Measurements from ENCODE around the gene TTLL9.

TTLL9 gene

DNA sequence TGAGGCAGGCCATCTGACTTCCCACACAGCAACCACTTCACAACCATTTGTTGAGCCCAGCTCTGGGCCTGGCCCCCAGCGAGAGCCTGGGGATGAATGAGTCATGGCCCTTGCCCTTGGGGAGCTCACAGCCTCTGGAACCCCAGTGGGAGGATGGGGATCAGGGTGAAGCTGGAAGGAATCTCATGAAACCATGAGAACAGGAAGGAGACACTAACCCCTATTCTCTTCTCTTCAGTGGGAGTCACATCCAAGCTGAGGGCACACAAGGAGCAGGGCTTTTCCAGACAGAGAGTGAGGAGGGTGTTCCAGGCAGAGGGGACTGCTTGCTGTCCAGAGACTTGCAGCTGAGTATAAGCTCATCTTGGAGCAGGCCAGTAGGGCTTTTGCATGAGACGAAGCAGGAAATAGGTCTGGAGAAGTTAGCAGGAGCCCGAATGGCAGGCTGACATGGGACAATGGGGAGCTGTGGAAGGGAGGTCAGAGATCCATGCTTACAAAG is 32.5 kb upstream of the TTLL9 start:
- DNase-seq (ENCODE audit: low read depth, low spot score): no peak
- Histone ChIP-seq H3K36me3 (ENCODE audit: insufficient read depth, insufficient read length, low read length) (no peaks in the 10 kb centered on the region), H3K4me1 (ENCODE audit: insufficient read depth, insufficient read length) (peaks cover 38% of the 10 kb centered on the region), H3K4me3 (ENCODE audit: insufficient read length, low read depth) (no peak overlapping the region), H3K9me3 (ENCODE audit: insufficient read depth, low read length) (no peaks in the 10 kb centered on the region), H3K9ac (ENCODE audit: insufficient read length, low read depth) (no peak overlapping the region), H3K27me3 (ENCODE audit: insufficient read depth, insufficient read length) (no peaks in the 10 kb centered on the region)
- TF ChIP-seq YY1 (IDR thresholded peaks at IDR 0.05; ENCODE audit: insufficient read depth, insufficient read length) (no peak), ZNF274 (IDR thresholded peaks at IDR 0.05; ENCODE audit: low read depth, low read length) (no peak), SUZ12 (IDR thresholded peaks at IDR 0.05; ENCODE audit: extremely low read depth, insufficient read depth, insufficient read length) (no peak)

DNA sequence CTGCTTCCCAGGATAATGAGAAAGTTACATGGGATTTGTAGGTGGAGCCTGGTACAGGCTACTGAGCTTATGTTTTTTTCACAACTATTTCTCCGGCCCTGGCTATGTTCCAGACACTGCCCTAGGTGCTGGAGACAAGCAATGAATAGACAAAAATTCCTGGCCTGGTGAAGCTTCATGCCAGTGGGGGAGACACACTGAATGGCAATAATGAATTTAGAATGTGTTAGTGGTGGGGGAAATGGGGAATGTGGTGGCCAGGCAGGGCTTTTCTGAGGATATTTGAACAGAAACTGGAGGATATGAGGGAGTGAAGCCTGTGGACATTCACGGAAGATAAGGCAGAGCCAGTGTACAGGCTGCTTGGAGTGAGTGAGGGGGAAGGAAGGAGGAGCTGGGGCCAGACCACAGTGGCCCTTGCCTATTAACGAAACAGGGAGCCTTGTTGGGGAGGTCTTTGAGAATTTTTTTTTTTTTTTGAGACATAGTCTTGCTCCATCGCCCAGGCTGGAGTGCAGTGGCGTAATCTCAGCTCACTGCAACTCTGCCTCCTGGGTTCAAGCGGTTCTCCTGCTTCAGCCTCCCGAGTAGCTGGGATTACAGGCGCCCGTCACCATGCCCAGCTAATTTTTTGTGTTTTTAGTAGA is 31.7 kb upstream of the TTLL9 start:
- no peaks in the 10 kb centered on the region for H3K9me3 ChIP-seq (ENCODE audit: insufficient read depth, low read length)
- H3K36me3 ChIP-seq (ENCODE audit: insufficient read depth, insufficient read length, low read length): no peaks in the 10 kb centered on the region
- TF ChIP-seq ZNF274 (IDR thresholded peaks at IDR 0.05; ENCODE audit: low read depth, low read length) (no peak), YY1 (IDR thresholded peaks at IDR 0.05; ENCODE audit: insufficient read depth, insufficient read length) (no peak), SUZ12 (IDR thresholded peaks at IDR 0.05; ENCODE audit: extremely low read depth, insufficient read depth, insufficient read length) (no peak)
- H3K27me3 ChIP-seq (ENCODE audit: insufficient read depth, insufficient read length): no peaks in the 10 kb centered on the region
- no peak for DNase-seq (ENCODE audit: low read depth, low spot score)
- H3K4me1 ChIP-seq (ENCODE audit: insufficient read depth, insufficient read length): peaks cover 41% of the 10 kb centered on the region
- H3K9ac ChIP-seq (ENCODE audit: insufficient read length, low read depth): no peak overlapping the region
- H3K4me3 ChIP-seq (ENCODE audit: insufficient read length, low read depth): no peak overlapping the region

DNA sequence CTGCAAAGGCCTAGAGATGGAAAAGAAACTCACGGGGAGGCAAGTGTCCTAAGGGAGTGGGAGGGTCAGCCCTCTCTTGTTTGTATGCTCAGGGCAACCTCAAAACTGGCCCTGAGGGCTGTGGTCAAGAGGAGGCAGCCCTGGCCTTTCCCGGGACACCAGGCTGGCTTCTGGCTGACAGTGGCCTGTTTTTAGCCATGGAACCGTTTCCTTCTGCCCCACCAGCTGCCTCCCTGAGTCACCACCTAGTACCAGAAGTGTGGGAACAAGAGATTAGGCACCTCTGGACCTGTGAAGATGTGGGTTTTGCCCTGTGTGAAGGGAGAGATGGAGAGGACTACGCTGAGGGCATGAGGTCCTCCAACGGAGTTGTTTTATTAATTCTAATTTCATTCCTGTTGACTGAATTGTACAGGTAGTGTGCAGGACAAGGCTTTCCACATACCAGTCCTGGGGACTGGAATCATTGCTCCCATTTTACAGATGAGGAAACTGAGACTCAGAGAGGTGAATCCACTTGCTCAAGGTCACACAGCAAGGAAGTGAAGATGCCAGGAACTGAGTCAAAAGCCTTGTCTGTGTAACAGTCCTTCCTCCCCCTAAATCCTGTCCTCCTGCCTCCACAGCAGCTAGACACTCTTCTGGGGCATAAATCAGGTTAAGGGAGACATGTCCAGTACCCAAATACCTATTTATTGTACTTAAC is 30.5 kb upstream of the TTLL9 start:
- TF ChIP-seq YY1 (IDR thresholded peaks at IDR 0.05; ENCODE audit: insufficient read depth, insufficient read length) (no peak), SUZ12 (IDR thresholded peaks at IDR 0.05; ENCODE audit: extremely low read depth, insufficient read depth, insufficient read length) (no peak), ZNF274 (IDR thresholded peaks at IDR 0.05; ENCODE audit: low read depth, low read length) (no peak)
- H3K4me3 ChIP-seq (ENCODE audit: insufficient read length, low read depth): no peak overlapping the region
- DNase-seq (ENCODE audit: low read depth, low spot score): no peak
- H3K9ac ChIP-seq (ENCODE audit: insufficient read length, low read depth): no peak overlapping the region
- no peaks in the 10 kb centered on the region for H3K36me3 ChIP-seq (ENCODE audit: insufficient read depth, insufficient read length, low read length)
- no peaks in the 10 kb centered on the region for H3K9me3 ChIP-seq (ENCODE audit: insufficient read depth, low read length)
- H3K27me3 ChIP-seq (ENCODE audit: insufficient read depth, insufficient read length): no peaks in the 10 kb centered on the region
- peaks cover 40% of the 10 kb centered on the region for H3K4me1 ChIP-seq (ENCODE audit: insufficient read depth, insufficient read length)

DNA sequence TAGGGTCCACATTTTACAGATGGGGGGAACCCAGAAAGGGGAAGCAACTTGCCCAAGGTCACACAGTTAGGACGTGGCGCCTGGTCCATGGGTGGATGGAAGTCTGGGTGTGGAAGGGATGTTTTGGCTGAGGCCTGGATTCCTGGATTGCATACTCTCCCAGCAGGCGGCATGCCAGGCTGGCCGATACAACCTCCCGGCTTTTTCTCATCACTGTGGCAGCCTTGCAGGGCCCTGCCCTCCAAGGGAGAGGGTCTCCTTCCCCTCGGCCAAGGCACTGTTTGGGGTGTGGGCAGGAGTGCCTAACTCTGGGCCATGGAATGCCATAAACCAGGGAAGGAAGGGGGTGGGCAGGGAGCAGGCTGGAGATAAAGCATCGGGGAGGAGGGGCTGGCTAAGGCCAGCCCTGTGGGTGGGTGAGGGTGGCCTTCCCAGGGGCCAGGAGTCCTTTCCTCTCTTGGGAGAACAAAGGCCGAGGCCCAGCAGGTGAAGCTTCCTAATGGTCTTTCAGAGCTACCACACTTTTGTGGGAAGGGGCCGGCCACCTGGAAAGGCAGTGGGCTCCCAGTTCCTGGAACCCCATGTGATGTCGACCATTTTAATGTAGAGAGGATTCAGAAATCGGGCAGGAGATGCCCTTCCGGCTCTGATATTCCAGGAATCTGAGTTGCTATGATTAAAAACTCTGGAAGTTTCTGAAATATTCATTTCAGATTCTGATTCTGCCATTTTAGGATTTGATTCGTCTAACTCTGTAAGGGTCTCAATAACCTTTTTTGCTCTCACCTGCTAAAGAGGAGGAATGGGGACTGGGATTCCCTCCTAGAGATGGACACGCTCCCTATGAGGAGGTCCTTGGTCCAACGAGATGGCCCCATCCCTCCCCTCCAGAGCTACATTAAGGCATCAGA is 29.3 kb upstream of the TTLL9 start:
- H3K9ac ChIP-seq (ENCODE audit: insufficient read length, low read depth): no peak overlapping the region
- no peaks in the 10 kb centered on the region for H3K27me3 ChIP-seq (ENCODE audit: insufficient read depth, insufficient read length)
- no peak for DNase-seq (ENCODE audit: low read depth, low spot score)
- H3K4me3 ChIP-seq (ENCODE audit: insufficient read length, low read depth): no peak overlapping the region
- H3K36me3 ChIP-seq (ENCODE audit: insufficient read depth, insufficient read length, low read length): no peaks in the 10 kb centered on the region
- no peak for TF ChIP-seq ZNF274 (IDR thresholded peaks at IDR 0.05; ENCODE audit: low read depth, low read length)
- no peak for TF ChIP-seq SUZ12 (IDR thresholded peaks at IDR 0.05; ENCODE audit: extremely low read depth, insufficient read depth, insufficient read length)
- H3K9me3 ChIP-seq (ENCODE audit: insufficient read depth, low read length): no peaks in the 10 kb centered on the region
- H3K4me1 ChIP-seq (ENCODE audit: insufficient read depth, insufficient read length): peaks cover 43% of the 10 kb centered on the region

DNA sequence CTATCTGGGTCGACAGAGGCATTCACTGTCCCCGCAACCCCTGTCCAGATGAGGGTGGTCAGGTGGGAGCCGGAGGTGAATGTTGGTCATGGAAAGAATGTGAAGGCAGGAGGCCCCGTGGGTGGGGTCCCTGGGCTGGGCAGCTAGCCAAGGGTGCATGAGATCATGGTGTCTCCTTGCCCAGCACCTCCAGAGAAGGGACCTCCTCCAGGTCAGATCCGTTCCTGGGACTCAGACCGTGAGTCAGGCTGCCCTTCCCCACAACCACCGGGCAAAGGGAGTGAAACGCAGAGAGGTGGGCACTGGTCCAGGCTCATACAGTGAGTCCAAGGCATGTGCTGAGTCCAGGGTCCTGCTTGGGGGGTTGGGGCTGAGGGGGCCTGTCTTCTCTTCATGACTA is 28.5 kb upstream of the TTLL9 start:
- peaks cover 41% of the 10 kb centered on the region for H3K4me1 ChIP-seq (ENCODE audit: insufficient read depth, insufficient read length)
- no peaks in the 10 kb centered on the region for H3K36me3 ChIP-seq (ENCODE audit: insufficient read depth, insufficient read length, low read length)
- H3K27me3 ChIP-seq (ENCODE audit: insufficient read depth, insufficient read length): no peaks in the 10 kb centered on the region
- H3K4me3 ChIP-seq (ENCODE audit: insufficient read length, low read depth): no peak overlapping the region
- H3K9me3 ChIP-seq (ENCODE audit: insufficient read depth, low read length): no peaks in the 10 kb centered on the region
- DNase-seq (ENCODE audit: low read depth, low spot score): no peak
- H3K9ac ChIP-seq (ENCODE audit: insufficient read length, low read depth): no peak overlapping the region
- TF ChIP-seq ZNF274 (IDR thresholded peaks at IDR 0.05; ENCODE audit: low read depth, low read length) (no peak), YY1 (IDR thresholded peaks at IDR 0.05; ENCODE audit: insufficient read depth, insufficient read length) (no peak), SUZ12 (IDR thresholded peaks at IDR 0.05; ENCODE audit: extremely low read depth, insufficient read depth, insufficient read length) (no peak)

DNA sequence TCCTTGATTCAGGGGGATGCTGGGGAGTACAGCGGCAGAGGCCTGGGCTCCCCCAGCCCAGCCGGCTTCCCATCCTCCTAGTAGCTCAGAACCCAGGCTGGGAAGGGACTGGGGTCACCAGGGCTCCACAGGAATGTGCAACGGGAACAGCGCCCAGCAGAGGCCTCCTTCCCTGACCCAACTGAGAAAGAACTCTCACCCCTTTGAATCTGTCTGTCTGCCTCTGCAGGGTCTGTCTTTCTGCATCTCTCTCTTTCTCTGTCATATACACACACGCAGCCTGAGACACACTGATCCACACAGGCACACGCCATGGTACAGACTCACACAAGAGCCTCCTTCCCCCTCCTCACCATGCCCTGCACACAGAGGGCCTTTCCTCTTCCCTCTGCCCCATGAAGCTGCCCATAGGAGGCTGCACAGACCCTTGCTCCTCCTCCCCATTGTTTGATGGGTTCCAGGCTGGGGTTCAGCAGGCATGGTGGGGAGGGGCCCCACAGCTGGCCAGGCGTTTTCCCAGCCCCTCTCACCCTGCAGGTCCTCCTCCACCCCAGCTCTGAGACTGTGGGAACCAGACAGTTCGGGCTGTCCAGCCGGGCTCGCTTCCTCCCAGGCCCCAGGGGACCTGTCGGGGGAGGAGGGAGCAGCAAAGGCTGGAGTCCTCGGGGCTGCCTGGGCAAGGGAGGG is 27.8 kb upstream of the TTLL9 start:
- Histone ChIP-seq H3K36me3 (ENCODE audit: insufficient read depth, insufficient read length, low read length) (no peaks in the 10 kb centered on the region), H3K9me3 (ENCODE audit: insufficient read depth, low read length) (no peaks in the 10 kb centered on the region), H3K9ac (ENCODE audit: insufficient read length, low read depth) (no peak overlapping the region), H3K27me3 (ENCODE audit: insufficient read depth, insufficient read length) (no peaks in the 10 kb centered on the region), H3K4me1 (ENCODE audit: insufficient read depth, insufficient read length) (peaks cover 36% of the 10 kb centered on the region), H3K4me3 (ENCODE audit: insufficient read length, low read depth) (no peak overlapping the region)
- TF ChIP-seq ZNF274 (IDR thresholded peaks at IDR 0.05; ENCODE audit: low read depth, low read length) (no peak), YY1 (IDR thresholded peaks at IDR 0.05; ENCODE audit: insufficient read depth, insufficient read length) (no peak), SUZ12 (IDR thresholded peaks at IDR 0.05; ENCODE audit: extremely low read depth, insufficient read depth, insufficient read length) (no peak)
- no peak for DNase-seq (ENCODE audit: low read depth, low spot score)

Data from NT2/D1 (cell line).